Liver (tissue), 3 donors: ENCODE data around the gene SCNN1B.

Experiments
- GABPA ChIP-seq, 2 donors: IDR thresholded peaks in 1 of 2; conservative IDR thresholded peaks in 1 of 2; 2 replicates each; pipeline ENCODE4 v1.6.1; 2016; ENCODE audit warnings: antibody characterized with exemption in 2 of 2, mild to moderate bottlenecking in 1 of 2, moderate library complexity in 1 of 2
- NR2F2 ChIP-seq: IDR thresholded peaks from 2 replicates; pipeline ENCODE4 v1.6.1; 2016; ENCODE audit warnings: antibody characterized with exemption
- SP1 ChIP-seq: IDR thresholded peaks from 2 replicates; pipeline ENCODE4 v1.6.1; 2018; ENCODE audit warnings: antibody characterized with exemption, mild to moderate bottlenecking
- TAF1 ChIP-seq: conservative IDR thresholded peaks from 2 replicates; pipeline ENCODE4 v1.6.1; 2016; ENCODE audit warnings: antibody characterized with exemption, mild to moderate bottlenecking
- TF ChIP-seq, protein P1 (sequence below): fragments of 150-350 bp; IDR thresholded peaks from 2 replicates; pipeline ENCODE4 v1.5.1; 2017; ENCODE audit warnings: improper control_type of control experiment, low read depth, low read length; ENCODE audit not compliant: missing input control
- donor health status: healthy.
- donor health status: healthy.

DNA sequence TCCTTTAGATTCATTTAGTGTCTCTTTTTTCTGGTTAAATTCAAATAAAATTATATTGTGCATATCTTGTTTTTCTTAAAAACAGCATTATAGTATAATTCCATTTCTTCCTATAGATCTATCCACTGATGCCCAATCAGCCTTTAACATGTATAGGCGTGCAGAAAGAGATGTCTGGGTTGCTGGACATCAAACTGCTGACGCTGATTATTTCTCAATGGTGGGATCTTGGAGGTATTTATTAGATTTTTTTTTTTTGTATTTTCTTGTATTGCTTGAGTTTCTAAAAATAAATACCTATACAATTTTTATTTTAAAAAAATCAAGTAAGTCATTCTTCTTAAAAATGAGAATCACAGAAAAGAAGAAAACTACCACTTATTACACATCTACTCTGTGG lies 100.0 kb downstream of the SCNN1B start:
- no peak for TF ChIP-seq SP1
- no peak for TF ChIP-seq TAF1
- TF ChIP-seq, protein P1, sequence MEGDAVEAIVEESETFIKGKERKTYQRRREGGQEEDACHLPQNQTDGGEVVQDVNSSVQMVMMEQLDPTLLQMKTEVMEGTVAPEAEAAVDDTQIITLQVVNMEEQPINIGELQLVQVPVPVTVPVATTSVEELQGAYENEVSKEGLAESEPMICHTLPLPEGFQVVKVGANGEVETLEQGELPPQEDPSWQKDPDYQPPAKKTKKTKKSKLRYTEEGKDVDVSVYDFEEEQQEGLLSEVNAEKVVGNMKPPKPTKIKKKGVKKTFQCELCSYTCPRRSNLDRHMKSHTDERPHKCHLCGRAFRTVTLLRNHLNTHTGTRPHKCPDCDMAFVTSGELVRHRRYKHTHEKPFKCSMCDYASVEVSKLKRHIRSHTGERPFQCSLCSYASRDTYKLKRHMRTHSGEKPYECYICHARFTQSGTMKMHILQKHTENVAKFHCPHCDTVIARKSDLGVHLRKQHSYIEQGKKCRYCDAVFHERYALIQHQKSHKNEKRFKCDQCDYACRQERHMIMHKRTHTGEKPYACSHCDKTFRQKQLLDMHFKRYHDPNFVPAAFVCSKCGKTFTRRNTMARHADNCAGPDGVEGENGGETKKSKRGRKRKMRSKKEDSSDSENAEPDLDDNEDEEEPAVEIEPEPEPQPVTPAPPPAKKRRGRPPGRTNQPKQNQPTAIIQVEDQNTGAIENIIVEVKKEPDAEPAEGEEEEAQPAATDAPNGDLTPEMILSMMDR, result no peak
- TF ChIP-seq GABPA (IDR thresholded peaks at IDR 0.05 in 1 of 2, conservative IDR thresholded peaks at IDR 0.05 in 1 of 2), result no peak
- TF ChIP-seq NR2F2, result no peak
